Trophoblast cell (in vitro differentiated cells and primary cell): Measurements from ENCODE around the gene MCU.
"Not testable (repeated sequence)": the region's sequence is repeated elsewhere in the genome, so short reads cannot be mapped to it uniquely, and the experiment has no call there.

Experiments
- DNase-seq, 2 donors: peaks; one replicate each; pipeline ENCODE4 v3.0.0-alpha.2; 2016
- H2AFZ ChIP-seq: 2 replicates; pipeline ENCODE4 v1.6.1; 2013; ENCODE audit warnings: low read length, moderate library complexity, mild to moderate bottlenecking; ENCODE audit not compliant: insufficient read depth, poor library complexity
- H2AK5ac ChIP-seq: 2 replicates; pipeline ENCODE4 v1.6.1; 2013; ENCODE audit warnings: mild to moderate bottlenecking, low read length
- H2BK120ac ChIP-seq: 2 replicates; pipeline ENCODE4 v1.6.1; 2013; ENCODE audit warnings: low read length, mild to moderate bottlenecking, moderate library complexity; ENCODE audit not compliant: insufficient read depth, poor library complexity
- H2BK12ac ChIP-seq: 2 replicates; pipeline ENCODE4 v1.6.1; 2013; ENCODE audit warnings: mild to moderate bottlenecking, low read length, moderate library complexity
- H2BK5ac ChIP-seq: 2 replicates; pipeline ENCODE4 v1.6.1; 2013; ENCODE audit warnings: low read length, low read depth, moderate library complexity, mild to moderate bottlenecking; ENCODE audit not compliant: poor library complexity
- H3K14ac ChIP-seq: 2 replicates; pipeline ENCODE4 v1.6.1; 2013; ENCODE audit warnings: mild to moderate bottlenecking, low read length
- H3K18ac ChIP-seq: 2 replicates; pipeline ENCODE4 v1.6.1; 2013; ENCODE audit warnings: mild to moderate bottlenecking, low read length
- H3K23ac ChIP-seq: 2 replicates; pipeline ENCODE4 v1.6.1; 2013; ENCODE audit warnings: low read length
- H3K27ac ChIP-seq: 2 replicates; pipeline ENCODE4 v1.5.1; 2013; ENCODE audit warnings: low read depth, mild to moderate bottlenecking, inconsistent platforms, low read length, moderate library complexity
- H3K27me3 ChIP-seq: 2 replicates; pipeline ENCODE4 v1.6.1; 2013; ENCODE audit warnings: inconsistent platforms, mild to moderate bottlenecking, low read length, moderate library complexity; ENCODE audit not compliant: insufficient read depth
- H3K36me3 ChIP-seq, 2 experiments: 1 replicate in 1 of 2; 2 replicates in 1 of 2; pipeline ENCODE4 v1.6.1; 2013; ENCODE audit warnings: low read length in 2 of 2, mild to moderate bottlenecking in 2 of 2, moderate library complexity in 1 of 2; ENCODE audit not compliant: insufficient read depth in 2 of 2, control insufficient read depth in 1 of 2
- H3K4ac ChIP-seq: 2 replicates; pipeline ENCODE4 v1.6.1; 2013; ENCODE audit warnings: low read depth, mild to moderate bottlenecking, low read length, moderate library complexity
- H3K4me1 ChIP-seq, 2 experiments: 1 replicate in 1 of 2; 2 replicates in 1 of 2; pipeline ENCODE4 v1.6.1; 2013; ENCODE audit warnings: low read length in 2 of 2, mild to moderate bottlenecking in 2 of 2, moderate library complexity in 1 of 2; ENCODE audit not compliant: insufficient read depth in 2 of 2, control insufficient read depth in 1 of 2
- H3K4me2 ChIP-seq: 2 replicates; pipeline ENCODE4 v1.6.1; 2013; ENCODE audit warnings: inconsistent platforms, mild to moderate bottlenecking, low read length, moderate library complexity
- H3K4me3 ChIP-seq: 2 replicates; pipeline ENCODE4 v1.5.1; 2013; ENCODE audit warnings: mild to moderate bottlenecking, low read depth, low read length, inconsistent platforms
- H3K79me1 ChIP-seq: one replicate; pipeline ENCODE4 v1.6.1; 2013; ENCODE audit warnings: low read length
- H3K79me2 ChIP-seq: 2 replicates; pipeline ENCODE4 v1.6.1; 2013; ENCODE audit warnings: low read length, mild to moderate bottlenecking; ENCODE audit not compliant: control insufficient read depth, insufficient read depth, poor library complexity
- H3K9ac ChIP-seq: 2 replicates; pipeline ENCODE4 v1.6.1; 2013; ENCODE audit warnings: mild to moderate bottlenecking, low read length
- H3K9me3 ChIP-seq: 2 replicates; pipeline ENCODE4 v1.6.1; 2013; ENCODE audit warnings: low read depth, mild to moderate bottlenecking, control low read depth, inconsistent platforms, low read length; ENCODE audit not compliant: insufficient read depth
- H4K12ac ChIP-seq: 2 replicates; pipeline ENCODE4 v1.6.1; 2013; ENCODE audit warnings: low read depth, mild to moderate bottlenecking, low read length, moderate library complexity
- H4K8ac ChIP-seq: 2 replicates; pipeline ENCODE4 v1.6.1; 2013; ENCODE audit warnings: low read depth, mild to moderate bottlenecking, low read length, moderate library complexity
- H4K91ac ChIP-seq: one replicate; pipeline ENCODE4 v1.6.1; 2013; ENCODE audit warnings: low read depth, mild to moderate bottlenecking, low read length, moderate library complexity
- WGBS: extraction: QIAGEN DNeasy Blood & Tissue Kit; methylation state at CpG from one replicate; pipeline ENCODE4 v1.1.7; 2013; ENCODE audit warnings: missing lambda C conversion rate; ENCODE audit not compliant: insufficient read length, insufficient coverage; ENCODE audit errors: extremely low coverage; 5-methylcytosine and 5-hydroxymethylcytosine counted together

MCU gene

DNA sequence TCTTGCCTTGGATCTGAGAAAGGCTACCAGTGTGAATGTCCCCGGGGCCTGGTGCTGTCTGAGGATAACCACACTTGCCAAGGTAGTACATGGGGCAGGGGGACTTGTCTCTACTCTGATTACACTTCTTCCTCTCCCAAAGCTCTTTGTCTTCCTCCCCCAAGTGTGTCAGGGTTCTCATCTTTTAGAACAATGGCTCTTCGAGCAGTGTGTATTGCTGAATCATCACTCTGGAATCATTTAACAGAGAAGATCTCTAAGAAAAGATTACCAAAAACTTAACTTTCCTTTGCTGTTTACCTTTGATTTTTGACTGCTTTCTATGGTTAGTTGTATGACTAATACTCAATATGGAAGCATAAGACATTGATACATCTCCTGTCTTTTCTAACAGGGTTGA lies 219.8 kb downstream of the MCU start:
- Histone ChIP-seq H2BK120ac (no peak overlapping the region), H3K23ac (no peak overlapping the region), H2AK5ac (no peak overlapping the region), H3K79me1 (no peaks in the 10 kb centered on the region), H3K14ac (no peak overlapping the region), H3K4ac (no peak overlapping the region), H3K27ac (no peak overlapping the region), H2AFZ (no peak overlapping the region), H3K18ac (no peak overlapping the region), H3K4me2 (no peak overlapping the region), H3K27me3 (no peaks in the 10 kb centered on the region), H3K4me3 (no peak overlapping the region), H4K12ac (no peak overlapping the region), H3K9me3 (no peaks in the 10 kb centered on the region), H3K79me2 (no peaks in the 10 kb centered on the region), H4K91ac (no peak overlapping the region), H3K9ac (no peak overlapping the region), H3K36me3 (no peaks in the 10 kb centered on the region), H3K4me1 (peaks cover 0 to 2% of the 10 kb centered on the region in 2 experiments), H2BK5ac (no peak overlapping the region), H4K8ac (no peak overlapping the region), H2BK12ac (no peak overlapping the region)
- no peak for DNase-seq
- no CpG with 5 or more reads among the region's 2 CpGs for WGBS

DNA sequence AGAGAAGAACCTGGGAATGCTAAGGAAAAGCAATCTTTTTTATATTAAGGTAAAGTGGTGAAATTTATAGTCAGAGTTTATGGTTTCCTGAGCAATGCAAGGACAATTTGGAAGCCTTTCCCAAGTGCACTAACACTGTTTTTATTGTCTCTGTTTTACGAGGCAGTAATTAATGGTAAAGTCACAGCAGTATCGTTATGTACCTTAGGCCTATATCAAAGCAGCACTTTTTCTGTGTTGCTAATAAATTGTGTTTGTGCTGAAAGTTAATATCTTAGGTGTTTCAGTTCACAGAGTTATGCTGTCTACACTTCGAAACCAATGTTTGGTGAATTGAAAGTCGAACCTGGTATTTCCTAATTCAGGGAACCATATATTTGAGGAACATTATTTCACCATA lies 220.8 kb downstream of the MCU start:
- no peak overlapping the region for H3K18ac ChIP-seq
- no peak for DNase-seq
- no peak overlapping the region for H4K91ac ChIP-seq
- no peak overlapping the region for H2AFZ ChIP-seq
- no peak overlapping the region for H3K14ac ChIP-seq
- WGBS: no CpG with 5 or more reads among the region's 4 CpGs
- H2BK120ac ChIP-seq: no peak overlapping the region
- H3K4me2 ChIP-seq: no peak overlapping the region
- H3K36me3 ChIP-seq: no peaks in the 10 kb centered on the region
- H3K79me2 ChIP-seq: no peaks in the 10 kb centered on the region
- H3K27ac ChIP-seq: no peak overlapping the region
- H2AK5ac ChIP-seq: no peak overlapping the region
- H3K9ac ChIP-seq: no peak overlapping the region
- H3K23ac ChIP-seq: no peak overlapping the region
- H3K4me1 ChIP-seq: peaks cover 0 to 2% of the 10 kb centered on the region in 2 experiments
- no peaks in the 10 kb centered on the region for H3K27me3 ChIP-seq
- no peaks in the 10 kb centered on the region for H3K79me1 ChIP-seq
- no peak overlapping the region for H2BK12ac ChIP-seq
- H4K12ac ChIP-seq: no peak overlapping the region
- H3K9me3 ChIP-seq: no peaks in the 10 kb centered on the region
- no peak overlapping the region for H4K8ac ChIP-seq
- H3K4ac ChIP-seq: no peak overlapping the region
- H2BK5ac ChIP-seq: no peak overlapping the region
- H3K4me3 ChIP-seq: no peak overlapping the region

DNA sequence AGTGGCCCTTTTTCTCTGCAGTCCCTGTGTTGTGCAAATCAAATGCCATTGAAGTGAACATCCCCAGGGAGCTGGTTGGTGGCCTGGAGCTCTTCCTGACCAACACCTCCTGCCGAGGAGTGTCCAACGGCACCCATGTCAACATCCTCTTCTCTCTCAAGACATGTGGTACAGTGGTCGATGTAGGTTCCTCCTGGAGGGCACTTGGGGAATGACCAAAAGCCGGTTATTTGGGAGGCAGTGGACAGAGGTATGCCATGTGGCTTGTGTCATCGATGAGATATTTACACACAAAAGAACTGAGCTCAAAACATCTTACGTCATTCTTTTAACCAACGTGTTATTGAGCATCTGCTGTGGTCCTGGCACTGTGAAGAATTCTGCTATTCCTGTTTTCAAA lies 221.3 kb downstream of the MCU start:
- Histone ChIP-seq H3K14ac (no peak overlapping the region), H3K18ac (no peak overlapping the region), H3K27ac (no peak overlapping the region), H4K91ac (no peak overlapping the region), H2AK5ac (no peak overlapping the region), H3K36me3 (no peaks in the 10 kb centered on the region), H3K4me1 (peaks cover 0 to 2% of the 10 kb centered on the region in 2 experiments), H3K27me3 (no peaks in the 10 kb centered on the region), H4K8ac (no peak overlapping the region), H2BK120ac (no peak overlapping the region), H3K23ac (no peak overlapping the region), H3K4me2 (no peak overlapping the region), H3K79me1 (no peaks in the 10 kb centered on the region), H2AFZ (no peak overlapping the region), H2BK12ac (no peak overlapping the region), H3K4ac (no peak overlapping the region), H3K79me2 (no peaks in the 10 kb centered on the region), H3K4me3 (no peak overlapping the region), H3K9ac (no peak overlapping the region), H3K9me3 (no peaks in the 10 kb centered on the region), H4K12ac (no peak overlapping the region), H2BK5ac (no peak overlapping the region)
- no CpG with 5 or more reads among the region's 7 CpGs for WGBS
- peak; percentile 48 to 71 for DNase-seq

DNA sequence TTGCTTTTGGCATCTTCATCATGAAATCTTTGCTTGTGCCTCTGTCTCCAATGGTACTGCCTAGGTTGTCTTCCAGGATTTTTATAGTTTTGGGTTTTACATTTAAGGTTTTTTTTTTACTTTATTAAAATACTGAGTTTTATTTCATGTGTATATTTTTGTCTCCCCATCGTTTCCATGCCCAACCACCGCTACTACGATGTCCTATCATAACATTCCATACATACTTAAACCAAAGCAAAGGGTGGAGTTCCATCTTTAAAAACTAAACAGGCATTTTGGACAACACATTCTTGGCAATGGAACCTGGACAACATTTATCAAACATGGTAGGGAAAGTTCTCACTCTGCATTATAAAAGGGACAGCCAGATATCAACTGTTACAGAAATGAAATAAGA lies 225.3 kb downstream of the MCU start:
- H2AK5ac ChIP-seq, H2AFZ ChIP-seq, H3K79me1 ChIP-seq, H3K4me3 ChIP-seq, H3K18ac ChIP-seq, H4K12ac ChIP-seq, H2BK12ac ChIP-seq, H3K27ac ChIP-seq, H3K9ac ChIP-seq, H3K27me3 ChIP-seq, H3K14ac ChIP-seq, H4K91ac ChIP-seq, H4K8ac ChIP-seq, DNase-seq, H2BK120ac ChIP-seq, H3K4me1 ChIP-seq, H2BK5ac ChIP-seq, H3K4ac ChIP-seq, H3K79me2 ChIP-seq, H3K9me3 ChIP-seq, H3K4me2 ChIP-seq, H3K23ac ChIP-seq, H3K36me3 ChIP-seq: not testable (repeated sequence)
- WGBS: no CpG with 5 or more reads among the region's 3 CpGs
